HG02870 (cell line): ENCODE measurements around the gene VSTM5.

ENCODE experiments used
- ATAC-seq: cut with Tn5 transposase; IDR thresholded peaks from one replicate; pipeline ENCODE4 v1.9.1; 2021; ENCODE audit warnings: mild to moderate bottlenecking, moderate library complexity; ENCODE audit not compliant: unreplicated experiment

The VSTM5 gene

DNA sequence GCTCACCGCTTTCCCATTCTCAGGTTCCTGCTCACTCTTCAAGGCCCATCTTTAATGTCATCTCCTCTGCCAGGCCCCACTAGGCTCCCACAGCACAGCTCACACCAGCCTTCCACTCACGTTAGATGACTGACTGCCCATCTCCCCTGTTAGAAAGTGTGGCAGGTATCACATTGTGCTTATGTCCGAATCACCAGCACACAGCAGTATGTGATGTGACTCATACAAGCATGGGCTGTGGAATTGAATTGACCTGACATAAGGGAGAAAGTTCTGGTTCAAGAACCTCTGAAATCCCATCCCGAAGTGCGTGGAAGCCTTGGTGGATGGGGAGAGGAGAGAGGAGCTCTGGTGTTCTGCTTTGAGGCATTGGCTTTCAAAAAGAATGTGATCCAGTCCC, 6.5 kb downstream of the VSTM5 start:
- ATAC-seq = no peak

DNA sequence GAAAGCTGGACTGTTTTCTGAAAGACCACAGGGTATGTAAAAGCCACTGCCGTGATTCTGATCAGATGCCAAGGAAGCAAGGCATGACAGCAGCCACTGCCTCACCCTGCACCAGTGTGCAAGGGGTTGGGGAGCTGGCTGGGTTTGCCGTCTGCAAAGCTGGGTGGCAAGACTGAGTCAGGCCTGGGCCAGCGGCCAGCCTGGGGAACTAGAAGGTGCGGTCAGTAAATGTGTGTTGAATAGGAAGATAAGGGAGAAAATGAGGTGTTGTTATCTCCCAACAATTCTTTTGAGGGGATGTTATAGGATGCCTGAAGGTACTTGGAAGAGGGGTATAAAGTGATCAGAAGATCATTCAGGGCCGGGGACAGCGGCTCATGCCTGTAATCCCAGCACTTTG, 8.0 kb downstream of the VSTM5 start:
- no peak for ATAC-seq

DNA sequence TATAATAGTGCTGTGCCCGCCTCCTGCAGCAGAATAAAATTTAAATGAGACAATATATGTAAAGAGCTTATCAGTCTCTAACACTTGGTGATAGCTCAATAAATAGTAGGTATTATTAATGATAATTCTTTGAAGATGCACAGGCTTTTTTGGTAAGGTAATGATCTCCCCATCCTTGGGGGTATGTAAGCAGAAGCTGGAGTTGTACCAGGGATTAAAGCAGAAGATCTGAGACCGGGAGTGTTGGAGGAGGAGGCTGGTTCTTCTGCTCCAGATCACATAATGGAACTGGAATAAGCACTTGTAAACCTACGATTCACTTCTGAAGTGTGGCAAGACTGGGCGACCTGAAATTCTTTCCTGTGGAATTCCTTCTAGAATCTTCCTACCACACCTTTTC, 8.4 kb downstream of the VSTM5 start:
- no peak for ATAC-seq

DNA sequence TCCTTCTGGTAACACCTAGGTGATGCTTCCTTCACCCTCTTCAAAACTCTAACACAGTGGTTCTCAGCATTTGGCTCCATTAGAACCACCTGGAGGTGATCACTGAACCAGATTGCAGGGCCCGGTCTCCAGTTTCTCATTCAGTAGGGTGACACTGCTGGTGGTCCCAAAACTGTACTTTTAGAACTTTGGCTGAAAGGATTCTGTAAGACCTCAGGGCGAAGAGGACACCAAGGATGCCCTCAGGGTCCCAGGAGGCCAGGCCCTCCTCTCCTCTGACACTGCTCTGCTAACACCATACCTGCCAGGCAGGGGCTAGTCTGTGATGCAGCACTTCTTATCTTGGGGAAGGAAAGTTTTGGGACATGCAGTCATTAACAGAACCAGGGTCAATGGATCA, 9.0 kb downstream of the VSTM5 start:
- no peak for ATAC-seq

DNA sequence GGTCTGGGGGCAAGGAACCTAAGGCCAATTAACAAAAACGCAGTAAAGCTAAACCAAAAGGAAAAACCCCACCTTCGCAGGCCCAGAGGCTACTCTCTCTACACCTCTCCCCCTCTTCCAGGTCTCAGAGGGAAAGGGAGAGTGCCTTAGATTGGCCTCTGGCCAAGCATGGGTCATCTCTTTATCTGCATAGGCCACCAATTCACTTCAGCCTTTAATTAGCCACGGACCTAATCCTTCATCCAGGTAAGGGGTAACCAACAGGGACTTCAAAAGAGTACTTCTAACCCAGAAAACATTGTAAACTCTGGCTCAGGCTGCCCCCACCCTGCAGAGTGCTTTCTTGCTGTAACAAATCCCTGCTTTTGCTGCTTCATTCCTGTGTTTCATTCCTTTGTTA, 9.4 kb downstream of the VSTM5 start:
- no peak for ATAC-seq

DNA sequence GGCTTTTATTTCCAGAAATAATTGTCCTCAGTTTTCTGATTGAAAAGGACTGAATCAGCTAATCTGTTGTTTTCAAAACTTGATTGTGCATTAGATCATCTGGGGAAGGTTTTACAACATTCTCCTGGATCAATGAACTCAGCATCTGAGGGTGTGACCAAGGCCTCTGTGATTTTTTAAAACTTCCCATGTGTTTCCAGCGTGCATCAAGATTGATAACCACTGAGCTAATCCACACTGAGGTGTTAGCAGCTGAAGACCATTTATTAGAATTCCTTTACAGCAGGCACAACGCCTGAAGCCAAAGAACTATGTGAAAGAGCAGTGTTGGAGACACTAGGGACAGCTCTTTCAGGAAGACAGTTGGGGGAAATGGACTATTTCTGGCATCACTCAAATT, 10.2 kb downstream of the VSTM5 start:
- no peak for ATAC-seq

DNA sequence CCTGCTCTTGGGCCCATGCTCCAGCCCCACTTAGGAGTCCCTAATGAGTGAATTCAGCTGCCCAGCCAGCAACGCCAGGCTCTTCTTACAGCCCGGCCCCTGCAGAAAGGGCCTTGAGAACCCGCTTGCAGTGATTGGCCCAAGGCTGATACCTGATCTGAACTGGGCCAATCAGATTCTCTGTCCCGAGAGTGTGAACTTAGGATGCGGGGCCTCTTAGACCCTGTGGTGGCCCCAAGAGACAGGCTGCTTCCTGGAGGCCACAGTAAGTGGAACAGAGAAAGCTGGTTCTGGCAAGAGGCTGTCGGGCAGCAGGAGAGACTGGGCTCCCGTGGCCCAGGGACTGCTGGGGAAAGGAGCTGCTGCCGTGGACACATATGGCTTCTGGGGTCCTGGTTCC, 11.5 kb downstream of the VSTM5 start:
- ATAC-seq = no peak

DNA sequence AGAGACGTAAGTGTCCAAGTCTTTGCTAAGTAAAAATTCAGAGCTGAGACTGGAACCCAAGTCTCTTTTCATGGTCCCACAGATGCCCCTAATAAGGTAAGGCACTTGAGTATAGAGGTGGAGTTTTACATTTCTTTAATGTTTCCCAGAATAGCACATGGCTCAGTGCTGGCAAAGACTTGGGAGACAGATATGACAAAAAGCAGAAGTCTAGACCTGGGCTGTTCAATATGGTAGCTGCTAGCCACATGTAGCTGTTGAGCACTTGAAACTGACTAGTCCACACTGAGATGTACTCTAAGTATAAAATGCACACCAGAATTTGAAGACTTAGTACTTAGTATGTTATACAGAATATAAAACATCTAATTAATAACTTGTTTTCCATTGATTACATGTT, 17.6 kb downstream of the VSTM5 start:
- ATAC-seq = no peak

DNA sequence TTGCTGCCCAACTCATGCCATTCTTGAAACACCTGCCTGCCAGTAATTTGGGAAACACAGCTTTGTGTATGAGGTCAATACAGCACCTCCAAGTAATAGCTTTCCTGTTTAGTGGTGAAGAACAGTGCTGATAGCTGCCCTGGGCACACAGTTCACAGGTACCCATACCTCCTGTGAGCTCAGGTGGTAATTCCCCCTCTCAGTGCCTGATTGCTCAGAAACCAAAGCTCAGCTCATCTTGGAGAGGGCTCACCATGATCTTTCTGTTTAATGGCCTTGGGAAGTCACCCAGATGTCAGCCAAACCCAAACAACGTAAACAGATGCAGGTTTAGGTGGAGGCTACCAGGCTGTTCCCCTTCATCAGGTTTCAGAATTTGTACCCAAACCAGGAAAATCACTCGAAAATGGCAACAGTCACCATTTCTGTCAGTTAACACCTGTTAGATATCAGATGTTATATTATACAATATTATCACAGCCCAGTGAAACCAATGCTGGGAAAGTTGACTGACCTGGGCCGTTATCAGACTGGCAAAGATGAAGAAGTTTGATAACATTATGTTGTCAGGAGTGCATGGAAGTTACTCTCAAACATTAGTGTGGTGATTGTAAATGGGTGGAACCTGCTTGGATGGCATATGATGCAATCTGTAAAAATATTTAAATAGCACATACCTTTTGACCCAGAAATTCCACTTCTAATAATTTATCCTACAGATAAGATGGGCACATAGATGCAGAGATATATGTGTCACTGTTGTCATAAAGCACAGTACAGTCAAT, 18.9 kb downstream of the VSTM5 start:
- ATAC-seq = no peak

DNA sequence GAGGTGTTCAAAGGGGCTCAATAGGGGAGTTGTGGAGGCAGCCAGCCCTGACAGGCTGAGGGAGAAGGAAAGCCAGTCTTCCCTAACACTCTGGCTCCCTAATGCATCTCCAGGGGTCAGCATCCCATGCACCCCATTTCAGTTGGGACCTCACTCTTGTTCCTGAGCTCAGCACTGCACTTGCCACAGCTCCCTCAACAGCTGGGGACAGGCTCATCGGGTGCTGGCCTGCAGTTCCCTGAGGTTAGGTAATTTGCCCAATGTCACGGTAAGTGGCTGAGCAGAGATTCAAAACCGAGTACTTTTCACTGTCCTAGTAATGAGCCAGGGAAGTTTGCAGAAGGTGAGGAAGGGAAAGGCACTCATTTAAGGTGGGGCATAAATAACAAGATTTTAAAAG, 20.8 kb downstream of the VSTM5 start:
- no peak for ATAC-seq

DNA sequence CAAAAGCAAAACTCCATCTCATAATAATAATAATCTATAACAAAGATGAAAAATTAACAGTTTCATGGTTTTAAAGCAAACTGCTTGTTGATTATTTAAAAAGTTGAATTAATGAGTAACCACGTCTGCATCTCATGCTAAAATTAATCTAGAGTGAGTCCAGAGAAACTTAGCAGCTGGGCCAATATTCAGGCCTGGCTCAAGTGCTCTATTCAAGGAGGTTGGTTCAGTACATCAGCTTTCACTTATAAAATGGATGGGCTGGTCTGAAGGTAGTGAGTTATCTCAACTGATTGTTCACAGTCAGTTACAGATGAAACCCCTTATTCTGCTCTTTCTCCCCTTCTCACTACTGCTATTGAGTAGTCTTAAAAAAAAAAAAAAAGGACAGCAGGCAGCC, 23.1 kb downstream of the VSTM5 start:
- ATAC-seq = no peak

DNA sequence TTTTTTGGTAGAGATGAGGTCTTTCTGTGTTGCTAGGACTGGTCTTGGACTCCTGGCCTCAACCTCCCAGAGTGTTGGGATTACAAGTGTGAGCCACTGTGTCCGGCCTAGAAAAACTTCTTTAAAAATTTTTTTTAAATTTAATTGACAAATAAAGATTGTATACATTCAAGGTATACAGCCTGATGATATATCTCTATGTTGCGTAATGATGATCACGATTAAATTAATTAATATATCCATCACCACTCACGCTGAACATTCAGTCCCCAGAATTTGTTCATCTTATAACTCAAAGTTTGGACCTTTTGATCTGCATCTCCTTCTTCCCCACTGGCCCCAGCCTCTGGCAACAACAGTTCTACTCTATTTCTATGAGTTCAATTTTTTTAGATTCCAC, 27.2 kb downstream of the VSTM5 start:
- no peak for ATAC-seq

DNA sequence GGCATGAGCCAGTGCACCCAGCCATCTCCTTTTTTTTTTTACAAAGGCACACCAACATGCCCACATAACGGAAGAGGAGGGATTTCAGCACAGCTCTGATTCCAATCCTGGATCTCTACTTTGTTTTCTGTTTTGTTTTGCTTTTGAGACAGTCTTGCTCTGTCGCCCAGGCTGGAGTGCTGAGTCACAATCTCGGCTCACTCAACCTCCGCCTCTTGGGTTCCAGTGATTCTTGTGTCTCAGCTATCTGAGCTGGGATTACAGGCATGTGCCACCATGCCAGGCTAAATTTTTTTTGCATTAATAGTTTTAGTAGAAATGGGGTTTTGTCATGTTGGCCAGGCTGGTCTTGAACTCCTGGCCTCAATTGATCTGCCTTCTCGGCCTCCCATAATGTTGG, 28.1 kb downstream of the VSTM5 start:
- ATAC-seq = no peak

DNA sequence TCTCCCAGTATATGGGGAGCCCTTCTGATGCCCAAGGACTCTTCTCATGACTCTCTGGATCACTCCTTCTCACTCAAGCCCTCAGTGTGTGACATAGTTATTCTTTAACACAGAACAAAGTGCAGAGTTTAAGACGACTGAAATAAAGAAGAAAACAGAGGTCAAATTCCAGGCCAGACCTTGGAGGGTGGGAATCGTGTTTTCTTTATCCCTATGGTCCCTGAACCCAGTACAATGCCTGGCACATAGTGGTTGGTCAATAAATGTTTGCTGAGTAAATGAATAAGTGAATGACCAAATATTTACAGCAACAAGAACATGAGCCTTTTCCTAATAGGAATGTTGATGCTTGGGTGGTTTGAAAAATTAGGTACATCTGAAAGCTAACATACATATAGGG, 28.8 kb downstream of the VSTM5 start:
- ATAC-seq = no peak

DNA sequence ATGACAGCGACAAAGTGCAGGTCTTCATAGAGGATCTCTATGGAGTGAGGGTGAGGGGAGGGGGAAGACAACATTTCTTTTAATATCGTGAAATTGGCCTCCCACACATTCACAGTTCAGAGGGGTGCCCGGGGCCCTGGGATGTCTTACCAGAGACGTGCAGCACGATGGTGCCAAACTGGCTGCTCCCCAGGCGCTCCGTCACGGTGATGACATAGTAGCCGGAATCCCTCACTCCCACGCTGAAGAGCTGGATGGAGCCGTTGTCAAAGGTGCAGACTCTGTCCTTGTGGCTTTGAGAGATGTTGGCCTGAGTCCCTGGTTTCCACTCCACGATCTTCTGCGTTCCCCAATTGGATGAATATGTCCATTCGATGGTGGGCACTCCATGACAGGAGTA, 29.6 kb downstream of the VSTM5 start:
- ATAC-seq = no peak

DNA sequence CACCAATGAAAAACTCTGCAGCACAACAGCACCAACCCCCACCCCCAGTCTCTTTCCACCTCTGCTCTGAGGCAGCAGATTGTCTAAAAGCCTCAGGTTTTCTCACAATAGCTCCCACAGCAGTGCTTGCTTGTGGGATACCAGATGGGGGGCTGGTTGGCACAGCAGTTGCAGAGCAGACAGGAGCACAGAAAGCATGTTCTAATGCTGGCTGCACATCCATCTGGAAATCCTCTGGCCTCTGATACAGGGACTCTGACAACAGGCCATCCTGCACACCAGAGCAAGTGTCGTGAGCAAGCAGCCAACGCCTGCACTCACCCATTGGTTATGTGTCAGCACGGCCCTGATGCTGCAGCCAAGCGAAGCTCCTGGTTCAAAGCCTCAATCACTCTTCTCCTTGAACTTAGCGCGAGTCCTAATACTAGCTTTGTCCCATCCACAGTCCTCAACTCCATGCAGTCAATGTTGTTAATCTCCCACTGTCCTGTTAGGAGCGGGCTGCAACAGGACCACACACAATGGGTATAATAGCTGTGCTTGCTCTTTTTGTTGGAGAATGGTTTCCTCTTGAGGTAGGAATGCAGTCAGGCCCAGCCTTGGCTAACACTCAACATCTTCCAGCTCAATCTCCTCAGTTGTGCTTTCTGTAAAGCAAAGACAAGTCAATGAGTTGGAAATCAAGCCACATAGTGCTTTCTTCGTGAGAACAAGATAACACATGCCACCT, 30.3 kb downstream of the VSTM5 start:
- ATAC-seq = no peak

DNA sequence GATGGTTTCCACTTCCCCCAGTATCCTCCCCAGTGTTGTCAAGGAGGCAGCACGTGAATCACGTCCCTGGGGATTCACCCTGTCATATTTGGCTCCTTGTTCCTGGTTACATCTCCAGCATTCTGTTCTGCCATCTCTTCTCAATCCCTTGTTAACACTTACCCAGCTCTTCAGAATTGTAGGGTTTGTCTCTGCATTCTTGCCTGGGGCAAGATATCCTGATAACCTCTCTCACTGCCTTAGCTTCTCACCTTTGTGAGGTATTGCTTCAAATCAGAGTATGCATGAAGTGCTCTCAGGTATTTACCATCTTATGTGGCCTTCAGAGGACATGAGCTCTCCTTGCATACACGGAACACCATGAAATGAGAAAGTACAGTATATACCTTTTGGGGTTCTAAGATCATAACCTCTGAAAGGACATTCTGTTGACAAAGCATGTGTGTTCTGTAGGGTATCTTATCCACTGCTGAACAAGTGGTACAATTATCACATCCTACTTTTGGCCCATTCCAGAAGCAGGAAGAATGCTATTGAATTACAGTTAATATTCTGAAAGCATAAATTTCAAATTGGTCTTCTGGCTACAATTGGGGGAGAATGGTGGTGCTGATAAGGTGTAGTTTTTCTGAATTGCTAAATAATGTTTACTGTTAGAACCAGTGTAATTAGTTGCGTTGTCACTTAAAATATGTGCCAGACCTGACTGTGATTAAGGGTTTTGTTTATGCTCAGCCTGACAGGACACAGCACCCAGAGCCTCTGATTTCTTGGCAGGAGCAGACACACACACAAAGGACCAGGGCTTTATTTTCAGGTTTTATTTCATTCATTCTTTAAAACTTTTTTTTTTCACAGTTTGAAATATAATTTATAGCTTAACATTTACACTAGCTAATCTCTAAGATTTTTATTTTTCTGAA, 32.7 kb downstream of the VSTM5 start:
- ATAC-seq = no peak

DNA sequence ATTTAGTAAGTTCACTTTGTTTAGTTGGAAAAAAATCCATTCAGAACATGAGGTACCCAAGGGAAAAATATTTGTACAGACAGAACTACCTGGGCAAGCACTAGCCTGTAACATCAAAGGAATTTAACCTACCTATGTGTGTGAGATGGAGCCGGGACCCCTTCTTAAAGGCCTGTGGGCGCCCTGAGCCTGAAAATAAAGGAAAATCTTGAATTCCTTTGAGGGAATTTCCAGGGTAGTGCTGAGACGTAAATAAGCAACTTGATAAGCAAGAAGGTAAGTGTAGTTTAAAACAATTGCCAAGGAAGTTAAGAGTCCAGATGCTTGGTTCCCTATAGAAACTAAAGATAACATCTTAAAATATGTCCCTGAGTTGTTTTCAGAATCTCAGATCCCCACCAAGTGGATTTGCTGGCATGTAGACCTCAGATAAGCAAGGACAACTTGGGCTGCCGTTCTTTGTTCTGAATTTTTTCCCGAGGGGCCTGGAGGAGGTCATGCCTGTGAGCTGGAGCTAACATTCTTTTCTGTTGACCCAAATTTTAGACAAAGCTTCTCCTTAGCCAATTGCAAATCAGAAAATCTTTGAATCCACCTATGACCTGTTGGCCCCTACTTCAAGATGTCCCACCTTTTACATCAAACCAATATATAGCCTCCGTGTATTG, 35.3 kb downstream of the VSTM5 start:
- ATAC-seq = no peak

DNA sequence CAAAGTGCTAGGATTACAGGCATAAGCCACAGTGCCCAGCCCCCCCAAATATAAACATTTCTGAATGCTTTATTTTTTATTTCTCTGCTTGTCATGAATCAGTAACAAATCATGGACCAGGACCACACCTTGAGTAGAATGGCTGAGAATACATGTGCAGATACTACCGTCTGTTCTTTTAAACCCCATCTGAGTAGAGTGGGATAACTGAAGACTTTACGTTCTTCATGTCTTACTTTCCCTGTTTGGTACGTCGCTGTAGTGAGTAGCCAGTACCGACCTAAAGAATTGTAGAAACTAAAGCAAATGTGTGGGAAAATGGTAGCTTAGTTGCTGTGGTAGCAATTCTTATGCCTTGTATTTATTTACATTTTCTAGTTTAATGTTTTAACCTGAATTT, 36.4 kb downstream of the VSTM5 start:
- ATAC-seq = no peak

DNA sequence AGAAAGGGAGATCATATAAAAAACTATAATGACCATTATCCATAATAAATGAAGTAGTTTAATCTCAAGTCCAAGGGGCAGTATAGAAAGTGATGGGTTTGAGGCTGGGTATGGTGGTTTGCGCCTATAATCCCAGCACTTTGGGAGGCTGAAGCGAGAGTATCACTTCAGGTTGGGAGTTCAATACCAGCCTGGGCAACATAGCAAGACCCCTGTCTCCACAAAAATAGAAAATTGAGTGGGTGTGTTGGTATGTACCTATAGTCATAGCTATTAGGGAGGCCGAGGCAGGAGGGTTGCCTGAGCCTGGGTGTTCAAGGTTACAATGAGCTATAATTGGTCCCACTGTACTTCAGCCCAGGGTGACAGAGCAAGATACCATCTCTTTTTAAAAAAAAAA, 42.4 kb downstream of the VSTM5 start:
- ATAC-seq = no peak

DNA sequence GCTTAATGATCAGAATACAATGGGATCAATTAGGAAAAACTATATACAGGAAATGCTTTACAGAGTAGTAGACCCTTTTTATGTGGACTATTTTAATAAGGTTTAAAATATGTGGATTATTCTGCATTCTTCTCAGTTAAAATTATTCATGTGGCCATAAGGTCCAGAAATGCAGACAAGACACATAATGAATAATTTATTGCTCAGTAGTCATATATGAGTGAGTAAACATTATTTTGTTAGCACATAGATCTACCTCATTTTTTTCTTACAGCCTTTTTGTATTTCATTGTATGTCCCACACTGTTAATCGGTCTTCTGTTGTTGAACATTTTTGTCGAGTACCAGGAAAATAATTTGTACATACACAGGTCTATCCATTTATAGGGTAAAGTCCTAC, 45.5 kb downstream of the VSTM5 start:
- ATAC-seq = no peak
